ENCODE results near the gene HDAC4. TPM values are rescaled to one million over a fixed set of nuclear protein-coding genes. Genes with fewer than 3 reads are reported as not detected.

Gene HDAC4
- total and polyA plus RNA-seq, 10 of the 15 experiments (the other 5 are each of a cell fraction or from before 2014, with no cell fraction given) = 0.22 to 15.7 (median 4.8) TPM

DNA sequence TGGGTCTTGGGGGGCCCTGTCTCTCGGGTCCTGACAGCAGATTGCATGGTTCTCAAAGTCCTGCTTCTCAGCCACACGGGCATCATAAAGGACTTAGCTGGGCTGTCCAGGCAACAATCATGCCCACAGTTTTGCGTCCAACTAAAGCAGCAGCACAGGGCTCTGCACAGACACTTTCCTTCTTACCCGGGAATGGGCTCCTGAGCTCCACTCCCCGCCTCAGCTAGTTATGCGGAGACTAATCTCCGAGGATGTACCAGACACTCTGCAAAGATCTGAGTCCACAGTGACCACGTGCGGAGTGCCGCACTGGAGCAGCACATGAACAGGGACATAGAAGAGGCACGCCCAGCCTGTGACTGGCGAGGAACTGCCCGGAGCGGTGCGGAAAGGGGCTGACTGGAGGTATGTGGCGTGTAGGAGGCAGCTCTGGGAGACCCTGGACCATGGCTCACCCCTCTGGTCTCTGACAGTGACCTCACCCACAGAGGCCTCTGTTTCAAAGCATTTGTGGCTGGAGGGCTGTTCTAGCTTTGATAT is 270.0 kb downstream of the HDAC4 start:
- Histone ChIP-seq H3K27me3 (replicated peaks in 1 of 2; ENCODE audit: control insufficient read depth in 2 of 2, insufficient read depth in 2 of 2, low read length in 1 of 2) (no peaks in the 10 kb centered on the region), H3K4me1 (ENCODE audit: control insufficient read depth, insufficient read depth, low read length) (no peaks in the 10 kb centered on the region), H3K27ac (ENCODE audit: control insufficient read depth, insufficient read depth) (no peak overlapping the region), H3K9me3 (replicated peaks; ENCODE audit: control insufficient read depth, insufficient read depth, low read length) (no peaks in the 10 kb centered on the region), H3K4me2 (ENCODE audit: control insufficient read depth, insufficient read depth) (no peak overlapping the region), H3K9ac (ENCODE audit: control insufficient read depth, insufficient read depth, low read length) (no peak overlapping the region), H4K20me1 (ENCODE audit: control insufficient read depth, insufficient read depth) (no peaks in the 10 kb centered on the region), H3K36me3 (ENCODE audit: control insufficient read depth in 2 of 2, insufficient read depth in 2 of 2, low read length in 1 of 2) (peaks cover 0 to 2% of the 10 kb centered on the region in 2 experiments; a peak in 2 of 4 replicates), H2AFZ (ENCODE audit: control insufficient read depth, low read depth, low read length) (no peak overlapping the region), H3K79me2 (ENCODE audit: control insufficient read depth, insufficient read depth, low read length) (no peaks in the 10 kb centered on the region), H3K4me3 (no peak overlapping the region)
- RAD21 ChIA-PET (ENCODE audit: unreplicated experiment) = no interaction called here
- 88% methylated on average over 16 of the region's 16 CpGs for WGBS (ENCODE audit: insufficient coverage, insufficient replicate concordance, low lambda C conversion rate, missing lambda C conversion rate)
- ATAC-seq (no peak), DNase-seq (ENCODE audit: low read depth, low spot score) (no peak), FAIRE-seq (no peak)
- SMC1A ChIA-PET (ENCODE audit: uncharacterized antibody, unreplicated experiment) = no interaction called here
- BruUV-seq (replicated peaks) = no TSS peak
- CTCF ChIA-PET = interaction anchor here (2.3 kb wide), 1 partner anchor 13 kb away, joined by 7 read pairs; no protein-coding TSS in a partner anchor
- POLR2A ChIA-PET = no interaction called here
- TF ChIP-seq IKZF2 (IDR thresholded peaks at IDR 0.05) (no peak), TCF12 (IDR thresholded peaks at IDR 0.05; ENCODE audit: low read depth, low read length) (no peak), POLR2AphosphoS2 (IDR thresholded peaks at IDR 0.05; ENCODE audit: low read depth, low read length) (no peak), TBL1XR1 (IDR thresholded peaks at IDR 0.05; ENCODE audit: low read depth, low read length) (no peak), FOS (IDR thresholded peaks at IDR 0.05; ENCODE audit: borderline replicate concordance, extremely low read depth, insufficient read length) (no peak), CBX5 (IDR thresholded peaks at IDR 0.05; ENCODE audit: low read depth) (no peak)
- in situ Hi-C loops (cut with MboI) (no loop called here), intact Hi-C loops (cut with micrococcal nuclease; ENCODE audit: unreplicated experiment) (no loop called here)

DNA sequence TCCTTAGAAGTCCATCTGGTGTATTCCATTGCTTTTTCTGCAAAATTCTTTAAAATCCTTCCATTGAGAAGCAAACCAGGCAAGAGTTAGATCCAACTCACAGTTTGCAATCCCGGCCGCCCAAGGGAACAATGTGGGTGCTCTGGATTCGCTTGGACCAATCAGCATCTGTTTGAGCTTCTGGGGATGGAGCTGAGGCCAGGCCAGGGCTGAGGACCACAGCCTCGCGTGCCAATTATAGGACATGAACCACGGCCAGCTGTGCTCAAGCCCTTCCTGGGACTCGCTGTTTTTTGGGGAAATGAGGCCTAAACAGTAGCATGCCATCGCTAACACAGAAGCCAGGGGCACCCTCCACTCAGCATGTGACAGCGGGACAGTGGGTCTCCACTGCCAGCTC is 270.8 kb downstream of the HDAC4 start:
- in situ Hi-C loops (cut with MboI) (no loop called here), intact Hi-C loops (cut with micrococcal nuclease; ENCODE audit: unreplicated experiment) (no loop called here)
- Histone ChIP-seq H3K4me2 (ENCODE audit: control insufficient read depth, insufficient read depth) (no peak overlapping the region), H3K4me1 (ENCODE audit: control insufficient read depth, insufficient read depth, low read length) (no peaks in the 10 kb centered on the region), H3K36me3 (ENCODE audit: control insufficient read depth in 2 of 2, insufficient read depth in 2 of 2, low read length in 1 of 2) (peaks cover 0 to 2% of the 10 kb centered on the region in 2 experiments; a peak in 2 of 4 replicates), H3K9ac (ENCODE audit: control insufficient read depth, insufficient read depth, low read length) (no peak overlapping the region), H3K9me3 (replicated peaks; ENCODE audit: control insufficient read depth, insufficient read depth, low read length) (no peaks in the 10 kb centered on the region), H2AFZ (ENCODE audit: control insufficient read depth, low read depth, low read length) (no peak overlapping the region), H3K27ac (ENCODE audit: control insufficient read depth, insufficient read depth) (no peak overlapping the region), H3K79me2 (ENCODE audit: control insufficient read depth, insufficient read depth, low read length) (no peaks in the 10 kb centered on the region), H3K27me3 (replicated peaks in 1 of 2; ENCODE audit: control insufficient read depth in 2 of 2, insufficient read depth in 2 of 2, low read length in 1 of 2) (no peaks in the 10 kb centered on the region), H3K4me3 (no peak overlapping the region), H4K20me1 (ENCODE audit: control insufficient read depth, insufficient read depth) (no peaks in the 10 kb centered on the region)
- 95% methylated on average over 9 of the region's 9 CpGs for WGBS (ENCODE audit: insufficient coverage, insufficient replicate concordance, low lambda C conversion rate, missing lambda C conversion rate)
- CTCF ChIA-PET = interaction anchor here (2.3 kb wide), 1 partner anchor 14 kb away, joined by 7 read pairs; no protein-coding TSS in a partner anchor
- POLR2A ChIA-PET = no interaction called here
- SMC1A ChIA-PET (ENCODE audit: uncharacterized antibody, unreplicated experiment) = no interaction called here
- BruUV-seq (replicated peaks) = no TSS peak
- ATAC-seq = no peak
- TF ChIP-seq RAD51 (IDR thresholded peaks at IDR 0.05) = no peak
- TF ChIP-seq, protein P1, sequence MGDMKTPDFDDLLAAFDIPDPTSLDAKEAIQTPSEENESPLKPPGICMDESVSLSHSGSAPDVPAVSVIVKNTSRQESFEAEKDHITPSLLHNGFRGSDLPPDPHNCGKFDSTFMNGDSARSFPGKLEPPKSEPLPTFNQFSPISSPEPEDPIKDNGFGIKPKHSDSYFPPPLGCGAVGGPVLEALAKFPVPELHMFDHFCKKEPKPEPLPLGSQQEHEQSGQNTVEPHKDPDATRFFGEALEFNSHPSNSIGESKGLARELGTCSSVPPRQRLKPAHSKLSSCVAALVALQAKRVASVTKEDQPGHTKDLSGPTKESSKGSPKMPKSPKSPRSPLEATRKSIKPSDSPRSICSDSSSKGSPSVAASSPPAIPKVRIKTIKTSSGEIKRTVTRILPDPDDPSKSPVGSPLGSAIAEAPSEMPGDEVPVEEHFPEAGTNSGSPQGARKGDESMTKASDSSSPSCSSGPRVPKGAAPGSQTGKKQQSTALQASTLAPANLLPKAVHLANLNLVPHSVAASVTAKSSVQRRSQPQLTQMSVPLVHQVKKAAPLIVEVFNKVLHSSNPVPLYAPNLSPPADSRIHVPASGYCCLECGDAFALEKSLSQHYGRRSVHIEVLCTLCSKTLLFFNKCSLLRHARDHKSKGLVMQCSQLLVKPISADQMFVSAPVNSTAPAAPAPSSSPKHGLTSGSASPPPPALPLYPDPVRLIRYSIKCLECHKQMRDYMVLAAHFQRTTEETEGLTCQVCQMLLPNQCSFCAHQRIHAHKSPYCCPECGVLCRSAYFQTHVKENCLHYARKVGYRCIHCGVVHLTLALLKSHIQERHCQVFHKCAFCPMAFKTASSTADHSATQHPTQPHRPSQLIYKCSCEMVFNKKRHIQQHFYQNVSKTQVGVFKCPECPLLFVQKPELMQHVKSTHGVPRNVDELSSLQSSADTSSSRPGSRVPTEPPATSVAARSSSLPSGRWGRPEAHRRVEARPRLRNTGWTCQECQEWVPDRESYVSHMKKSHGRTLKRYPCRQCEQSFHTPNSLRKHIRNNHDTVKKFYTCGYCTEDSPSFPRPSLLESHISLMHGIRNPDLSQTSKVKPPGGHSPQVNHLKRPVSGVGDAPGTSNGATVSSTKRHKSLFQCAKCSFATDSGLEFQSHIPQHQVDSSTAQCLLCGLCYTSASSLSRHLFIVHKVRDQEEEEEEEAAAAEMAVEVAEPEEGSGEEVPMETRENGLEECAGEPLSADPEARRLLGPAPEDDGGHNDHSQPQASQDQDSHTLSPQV (IDR thresholded peaks at IDR 0.05) = no peak
- TF ChIP-seq, protein P2, sequence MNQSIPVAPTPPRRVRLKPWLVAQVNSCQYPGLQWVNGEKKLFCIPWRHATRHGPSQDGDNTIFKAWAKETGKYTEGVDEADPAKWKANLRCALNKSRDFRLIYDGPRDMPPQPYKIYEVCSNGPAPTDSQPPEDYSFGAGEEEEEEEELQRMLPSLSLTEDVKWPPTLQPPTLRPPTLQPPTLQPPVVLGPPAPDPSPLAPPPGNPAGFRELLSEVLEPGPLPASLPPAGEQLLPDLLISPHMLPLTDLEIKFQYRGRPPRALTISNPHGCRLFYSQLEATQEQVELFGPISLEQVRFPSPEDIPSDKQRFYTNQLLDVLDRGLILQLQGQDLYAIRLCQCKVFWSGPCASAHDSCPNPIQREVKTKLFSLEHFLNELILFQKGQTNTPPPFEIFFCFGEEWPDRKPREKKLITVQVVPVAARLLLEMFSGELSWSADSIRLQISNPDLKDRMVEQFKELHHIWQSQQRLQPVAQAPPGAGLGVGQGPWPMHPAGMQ (IDR thresholded peaks at IDR 0.05; ENCODE audit: borderline replicate concordance) = no peak
- RAD21 ChIA-PET (ENCODE audit: unreplicated experiment) = no interaction called here
- FAIRE-seq = no peak
- no peak for DNase-seq (ENCODE audit: low read depth, low spot score)

All from GM12878 (cell line).